ENCODE measurements around the gene SLC25A21. TPM values are rescaled to one million over a fixed set of nuclear protein-coding genes. Genes with fewer than 3 reads are reported as not detected.
"Not testable (repeated sequence)": the region's sequence is repeated elsewhere in the genome, so short reads cannot be mapped to it uniquely, and the experiment has no call there.

The SLC25A21 gene
- polyA plus RNA-seq, 2 of the 4 experiments (the other 2 are of a cell fraction): 0.68 to 1.4 TPM

GRCh38 chr14:37194698-37195097, 22.3 kb upstream of the SLC25A21 start:
- H3K4me3 ChIP-seq: no peak overlapping the region
- CTCF ChIA-PET: no interaction called here
- 86% methylated on average over 2 of the region's 2 CpGs for WGBS (ENCODE audit: missing lambda C conversion rate)

GRCh38 chr14:37189733-37190132, 17.3 kb upstream of the SLC25A21 start:
- not testable (repeated sequence) for H3K27ac ChIP-seq; DNase-seq (ENCODE audit: low read depth in 1 of 2, low spot score in 1 of 2); H3K4me3 ChIP-seq; H3K9me3 ChIP-seq; H3K4me2 ChIP-seq; FAIRE-seq; ATAC-seq; H3K4me1 ChIP-seq
- POLR2A ChIA-PET: interaction anchor here (0.7 kb wide), 1 partner anchor 1442 kb away, joined by 5 read pairs; no protein-coding TSS in a partner anchor
- 52% methylated on average over 2 of the region's 2 CpGs for WGBS (ENCODE audit: missing lambda C conversion rate)
- CTCF ChIA-PET: interaction anchor here (0.6 kb wide), 1 partner anchor 636 kb away, joined by 4 read pairs; no protein-coding TSS in a partner anchor

More at GRCh38 chr14:37194698-37195097, 22.3 kb upstream of the SLC25A21 start:
- no peaks in the 10 kb centered on the region for H3K9me3 ChIP-seq
- DNase-seq (ENCODE audit: low read depth in 1 of 2, low spot score in 1 of 2) (no peak), FAIRE-seq (no peak), ATAC-seq (no peak)
- no peak overlapping the region for H3K27ac ChIP-seq
- no peak for TF ChIP-seq EHMT2 (IDR thresholded peaks at IDR 0.05; ENCODE audit: low read depth)
- TF ChIP-seq ESRRA (IDR thresholded peaks at IDR 0.05; ENCODE audit: borderline replicate concordance, low read length): no peak
- no peak for TF ChIP-seq BHLHE40 (IDR thresholded peaks at IDR 0.05; ENCODE audit: low read depth, low read length)
- no peak for TF ChIP-seq ZSCAN20 (CRISPR knock-in tag; IDR thresholded peaks at IDR 0.05)
- TF ChIP-seq RFX5 (IDR thresholded peaks at IDR 0.05): no peak
- TF ChIP-seq FOSL2 (IDR thresholded peaks at IDR 0.05): no peak
- TF ChIP-seq FOSL2 (CRISPR knock-in tag; IDR thresholded peaks at IDR 0.05): no peak
- no peak for TF ChIP-seq RAD21 (conservative IDR thresholded peaks at IDR 0.05 in 1 of 2, IDR thresholded peaks at IDR 0.05 in 1 of 2)
- TF ChIP-seq KDM5A (IDR thresholded peaks at IDR 0.05): no peak
- no peak for TF ChIP-seq MAZ (IDR thresholded peaks at IDR 0.05; ENCODE audit: borderline replicate concordance, low read depth, low read length)
- TF ChIP-seq SMC3 (IDR thresholded peaks at IDR 0.05): no peak
- TF ChIP-seq POLR2A (IDR thresholded peaks at IDR 0.05; ENCODE audit: low read length): no peak
- no peak for TF ChIP-seq HMGXB4 (CRISPR knock-in tag; IDR thresholded peaks at IDR 0.05; ENCODE audit: borderline replicate concordance)
- TF ChIP-seq HEYL (CRISPR knock-in tag; IDR thresholded peaks at IDR 0.05): no peak
- TF ChIP-seq TP53 (CRISPR knock-in tag; IDR thresholded peaks at IDR 0.05): no peak
- POLR2A ChIA-PET: no interaction called here
- H3K4me2 ChIP-seq: no peak overlapping the region
- H3K4me1 ChIP-seq: peaks cover 5% of the 10 kb centered on the region; the same call in 2 of the 3 replicates

GRCh38 chr14:37187840-37188577, 15.6 kb upstream of the SLC25A21 start:
- FAIRE-seq, POLR2A ChIA-PET: not testable (repeated sequence)

GRCh38 chr14:37187294-37187693, 14.9 kb upstream of the SLC25A21 start:
- POLR2A ChIA-PET: no interaction called here
- FAIRE-seq: no peak

More at GRCh38 chr14:37187840-37188577, 15.6 kb upstream of the SLC25A21 start:
- not testable (repeated sequence) for DNase-seq (ENCODE audit: low read depth in 1 of 2, low spot score in 1 of 2); H3K4me3 ChIP-seq; H3K4me1 ChIP-seq; H3K27ac ChIP-seq; ATAC-seq; H3K4me2 ChIP-seq; H3K9me3 ChIP-seq
- WGBS (ENCODE audit: missing lambda C conversion rate): 67% methylated on average over 4 of the region's 9 CpGs
- CTCF ChIA-PET: interaction anchor here (1.0 to 1.4 kb wide), 3 partner anchors 9 to 540 kb away, joined by 3 to 4 read pairs (median 3); partner anchors contain the start of gene MIPOL1

More at GRCh38 chr14:37187294-37187693, 14.9 kb upstream of the SLC25A21 start:
- no peaks in the 10 kb centered on the region for H3K9me3 ChIP-seq
- no peak for ATAC-seq
- H3K4me1 ChIP-seq: no peaks in the 10 kb centered on the region
- no peak overlapping the region for H3K4me3 ChIP-seq
- DNase-seq (ENCODE audit: low read depth in 1 of 2, low spot score in 1 of 2): no peak
- no peak overlapping the region for H3K27ac ChIP-seq
- H3K4me2 ChIP-seq: no peak overlapping the region
- 44% methylated on average over 3 of the region's 3 CpGs for WGBS (ENCODE audit: missing lambda C conversion rate)
- no peak for TF ChIP-seq HOXA7 (CRISPR knock-in tag; IDR thresholded peaks at IDR 0.05)
- no peak for TF ChIP-seq EHF (CRISPR knock-in tag; IDR thresholded peaks at IDR 0.05)
- no peak for TF ChIP-seq CHD2 (IDR thresholded peaks at IDR 0.05; ENCODE audit: low read length, partially characterized antibody)
- no peak for TF ChIP-seq REST (IDR thresholded peaks at IDR 0.05)
- no peak for TF ChIP-seq HOXB13 (CRISPR knock-in tag; IDR thresholded peaks at IDR 0.05; ENCODE audit: low read depth)
- no peak for TF ChIP-seq MAZ (IDR thresholded peaks at IDR 0.05; ENCODE audit: borderline replicate concordance, low read depth, low read length)
- no peak for TF ChIP-seq RARB (CRISPR knock-in tag; IDR thresholded peaks at IDR 0.05)
- no peak for TF ChIP-seq MYC (IDR thresholded peaks at IDR 0.05; ENCODE audit: borderline replicate concordance, low read length)
- TF ChIP-seq CEBPB (IDR thresholded peaks at IDR 0.05): no peak
- no peak for TF ChIP-seq SREBF2 (IDR thresholded peaks at IDR 0.05)
- no peak for TF ChIP-seq GATA3 (IDR thresholded peaks at IDR 0.05; ENCODE audit: borderline replicate concordance)
- no peak for TF ChIP-seq PHF8 (IDR thresholded peaks at IDR 0.05; ENCODE audit: borderline replicate concordance, low read depth)
- CTCF ChIA-PET: interaction anchor here (1.0 to 1.2 kb wide), 2 partner anchors 11 to 539 kb away, joined by 3 to 4 read pairs; partner anchors contain the start of gene MIPOL1
